GM10266 (cell line): ENCODE data around the gene TRAF7.

ENCODE experiments used
- DNase-seq: peaks from one replicate; pipeline ENCODE4 v3.0.0; 2012; ENCODE audit errors: extremely low spot score
- CTCF ChIP-seq: IDR thresholded peaks from 2 replicates; pipeline ENCODE4 v1.5.1; 2012; ENCODE audit warnings: mild to moderate bottlenecking, low read depth; ENCODE audit not compliant: control insufficient read depth, insufficient read depth; ENCODE audit errors: missing control alignments

The TRAF7 gene

GRCh38 chr16:2159175-2159838 lies 3.7 kb downstream of the TRAF7 start:
- no peak for TF ChIP-seq CTCF
- DNase-seq, result no peak

- no peak for TF ChIP-seq CTCF
Observed at GRCh38 chr16:2160915-2161551, 5.5 kb downstream of the TRAF7 start.

GRCh38 chr16:2161911-2162310 lies 6.3 kb downstream of the TRAF7 start:
- DNase-seq, result no peak
- no peak for TF ChIP-seq CTCF

More at GRCh38 chr16:2160915-2161551, 5.5 kb downstream of the TRAF7 start:
- peak; percentile 67 for DNase-seq

GRCh38 chr16:2162676-2163118 lies 7.1 kb downstream of the TRAF7 start:
- DNase-seq, result no peak

GRCh38 chr16:2163211-2163881 lies 7.8 kb downstream of the TRAF7 start:
- no peak for TF ChIP-seq CTCF
- no peak for DNase-seq

More at GRCh38 chr16:2162676-2163118, 7.1 kb downstream of the TRAF7 start:
- no peak for TF ChIP-seq CTCF

- no peak for TF ChIP-seq CTCF
- DNase-seq, result no peak
Observed at GRCh38 chr16:2165861-2166260, 10.3 kb downstream of the TRAF7 start.
